ENCODE measurements around the gene CELA2A.
"Not testable (repeated sequence)": the region's sequence is repeated elsewhere in the genome, so short reads cannot be mapped to it uniquely, and the experiment has no call there.

The CELA2A gene

GRCh38 chr1:15504436-15504835 lies 47.9 kb downstream of the CELA2A start:
- no peak for DNase-seq

DNA sequence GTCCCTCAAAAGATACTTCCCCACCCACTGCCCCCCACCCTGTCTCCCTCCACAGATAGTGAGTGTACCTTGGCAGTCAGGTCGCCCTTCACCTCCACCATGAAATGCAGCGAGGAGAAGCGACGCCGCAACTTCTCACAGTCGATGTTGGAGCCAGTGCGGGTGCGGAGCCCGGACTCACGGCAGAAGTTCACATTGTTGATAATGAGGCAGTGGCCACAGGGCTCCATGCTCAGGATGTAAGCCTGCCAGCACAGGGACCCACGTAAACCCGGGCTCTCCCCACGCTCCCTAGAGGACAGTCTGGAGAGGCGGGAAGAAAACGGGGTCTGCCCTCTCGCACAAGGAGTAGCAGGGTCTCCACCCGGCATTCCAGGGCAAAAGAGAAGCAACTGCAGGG lies 50.3 kb downstream of the CELA2A start:
- DNase-seq: no peak

- DNase-seq: no peak
Measured at GRCh38 chr1:15507278-15507677, 50.7 kb downstream of the CELA2A start.

- no peak for DNase-seq
Measured at GRCh38 chr1:15508700-15509487, 52.4 kb downstream of the CELA2A start.

DNA sequence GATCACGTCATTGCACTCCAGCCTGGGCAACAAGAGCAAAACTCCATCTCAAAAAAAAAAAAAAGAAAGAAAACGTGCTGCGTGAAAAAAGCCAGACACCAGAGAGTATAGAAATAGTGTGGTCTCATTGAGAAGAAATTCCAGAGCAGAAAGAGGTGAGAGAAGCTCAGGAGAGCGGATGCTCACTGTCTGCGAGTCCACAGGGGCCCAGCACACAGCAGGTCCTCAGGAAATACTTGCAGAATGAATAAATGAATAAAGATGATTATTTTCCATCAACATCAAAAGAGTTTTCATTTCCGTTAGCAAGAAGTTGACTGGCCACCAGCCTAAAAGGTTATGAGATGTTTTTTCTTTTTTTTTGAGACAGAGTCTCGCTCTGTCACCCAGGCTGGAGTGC lies 53.1 kb downstream of the CELA2A start:
- no peak for DNase-seq

GRCh38 chr1:15510611-15511405 lies 54.3 kb downstream of the CELA2A start:
- no peak for DNase-seq

- DNase-seq: no peak
Measured at GRCh38 chr1:15513192-15513591, 56.7 kb downstream of the CELA2A start.

DNA sequence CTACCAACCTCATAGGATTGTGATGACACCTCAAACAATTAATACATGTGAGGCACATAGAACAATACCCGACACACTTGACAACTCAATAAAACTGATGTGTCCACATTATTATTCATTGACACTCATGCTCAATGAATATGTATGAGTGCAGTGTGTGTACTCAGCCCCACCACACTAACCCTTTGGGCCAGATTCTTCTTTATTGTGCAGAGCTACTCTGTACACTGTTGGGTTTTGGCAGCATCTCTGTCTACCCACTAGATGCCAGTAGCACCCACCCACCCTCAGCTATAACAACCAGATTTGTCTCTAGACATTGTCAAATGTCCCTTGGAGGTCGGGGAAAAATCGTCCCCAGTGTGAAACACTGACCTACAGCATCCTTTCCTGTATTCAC lies 57.4 kb downstream of the CELA2A start:
- DNase-seq: no peak

DNA sequence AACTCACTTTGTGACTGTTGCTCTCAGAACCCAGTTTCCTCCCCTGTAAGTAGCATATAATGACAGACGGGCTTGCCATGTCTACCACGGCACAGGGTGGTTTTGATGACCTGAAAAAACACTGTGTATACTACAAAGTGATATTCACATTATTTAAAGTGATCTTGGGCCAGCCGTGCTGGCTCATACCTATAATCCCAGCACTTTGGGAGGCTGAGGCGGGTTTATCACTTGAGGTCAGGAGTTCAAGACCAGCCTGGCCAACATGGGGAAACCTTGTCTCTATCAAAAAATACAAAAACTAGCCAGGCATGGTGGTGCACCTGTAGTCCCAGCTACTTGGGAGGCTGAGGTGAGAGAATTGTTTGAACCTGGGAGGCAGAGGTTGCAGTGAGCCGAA lies 58.0 kb downstream of the CELA2A start:
- DNase-seq: not testable (repeated sequence)

GRCh38 chr1:15515022-15515663 lies 58.6 kb downstream of the CELA2A start:
- DNase-seq: no peak

- DNase-seq: no peak
Measured at GRCh38 chr1:15519625-15520024, 63.1 kb downstream of the CELA2A start.

- DNase-seq: not testable (repeated sequence)
Measured at GRCh38 chr1:15521206-15521906, 64.8 kb downstream of the CELA2A start.

Data from midbrain (tissue), 1 donor.